Endothelial cell of umbilical vein (primary cell): ENCODE results near the gene PXMP2. TPM values are rescaled to one million over a fixed set of nuclear protein-coding genes. Genes with fewer than 3 reads are reported as not detected.

ENCODE experiments used
- BruUV-seq: library from RNA; stranded (reverse); fragments of 400-500 nt; replicated peaks from 2 replicates; lab custom pipeline; 2021; lab: Mats Ljungman, UMichigan
- CTCF ChIA-PET: fragments of 300-600, 350-600 bp; sonication (Branson Sonifier 250); formaldehyde crosslinking; loops from one replicate; lab custom pipeline; 2021; ENCODE audit warnings: antibody characterized with exemption, inconsistent platforms; lab: Charles Lee
- POLR2A ChIA-PET: fragments of 300-600, 350-600 bp; sonication (Branson Sonifier 250); formaldehyde crosslinking; loops from one replicate; lab custom pipeline; 2021; ENCODE audit warnings: antibody characterized with exemption, inconsistent platforms; lab: Charles Lee
- DNase-seq: peaks from one replicate; pipeline ENCODE4 v3.0.0-alpha.2; 2011; ENCODE audit warnings: low read depth, low spot score
- FAIRE-seq: peaks from 2 replicates; lab custom pipeline; 2011; peaks lifted over from hg19 to GRCh38; lab: Jason Lieb, UNC
- H2AFZ ChIP-seq: 2 replicates; pipeline ENCODE4 v1.6.0; 2012; ENCODE audit warnings: low read depth, low read length, control low read depth, inconsistent platforms
- H3K27ac ChIP-seq: 2 replicates; pipeline ENCODE4 v1.5.1; 2011; ENCODE audit warnings: low read depth, mild to moderate bottlenecking, control low read depth, low read length, moderate library complexity; ENCODE audit not compliant: insufficient read depth
- H3K27me3 ChIP-seq, 2 experiments: 2 replicates each; pipeline versions ENCODE4 v1.6.0 to v1.6.1; 2011; ENCODE audit warnings: low read length in 2 of 2, mixed read lengths in 1 of 2; ENCODE audit not compliant: control insufficient read depth in 2 of 2, insufficient read depth in 2 of 2
- H3K36me3 ChIP-seq, 2 experiments: 2 replicates in 1 of 2; 3 replicates in 1 of 2; pipeline ENCODE4 v1.5.1; 2011; ENCODE audit warnings: low read length in 2 of 2, mild to moderate bottlenecking in 1 of 2, moderate library complexity in 1 of 2; ENCODE audit not compliant: control insufficient read depth in 2 of 2, insufficient read depth in 2 of 2; ENCODE audit errors: extremely low read depth in 1 of 2
- H3K4me1 ChIP-seq: 3 replicates; pipeline ENCODE4 v1.5.1; 2011; ENCODE audit warnings: mild to moderate bottlenecking, low read length; ENCODE audit not compliant: control insufficient read depth, insufficient read depth; ENCODE audit errors: extremely low read depth
- H3K4me2 ChIP-seq: 2 replicates; pipeline ENCODE4 v1.6.1; 2011; ENCODE audit warnings: low read length, control low read depth, mixed read lengths; ENCODE audit not compliant: insufficient read depth
- H3K4me3 ChIP-seq, 3 experiments: fragments of 200-600 bp in 1 of 3; sonication (generic), shearing (Covaris generic) in 1 of 3; replicated peaks in 1 of 3; 2 replicates each; pipeline ENCODE4 v1.5.1; 2011 to 2016; ENCODE audit warnings: control low read depth in 3 of 3, low read length in 3 of 3, mild to moderate bottlenecking in 2 of 3, inconsistent platforms in 1 of 3, low read depth in 1 of 3, moderate library complexity in 1 of 3; ENCODE audit not compliant: insufficient read depth in 1 of 3
- H3K79me2 ChIP-seq: 2 replicates; pipeline ENCODE4 v1.6.0; 2012; ENCODE audit warnings: low read length, inconsistent platforms; ENCODE audit not compliant: control insufficient read depth, insufficient read depth
- H3K9ac ChIP-seq: replicated peaks from 2 replicates; pipeline ENCODE3; 2011; ENCODE audit warnings: low read length, control low read depth; ENCODE audit not compliant: insufficient read depth; ENCODE audit errors: extremely low read depth
- H3K9me1 ChIP-seq: replicated peaks from 3 replicates; pipeline ENCODE4 v1.6.0; 2011; ENCODE audit warnings: mild to moderate bottlenecking, low read length; ENCODE audit not compliant: control insufficient read depth, insufficient read depth; ENCODE audit errors: extremely low read depth
- H3K9me3 ChIP-seq: replicated peaks from 2 replicates; pipeline ENCODE4 v1.5.1; 2012; ENCODE audit warnings: low read length, inconsistent platforms; ENCODE audit not compliant: control insufficient read depth, insufficient read depth
- H4K20me1 ChIP-seq: replicated peaks from 2 replicates; pipeline ENCODE3; 2011; ENCODE audit warnings: mild to moderate bottlenecking, low read length; ENCODE audit not compliant: control insufficient read depth, insufficient read depth; ENCODE audit errors: extremely low read depth
- CTCF ChIP-seq, 2 donors: IDR thresholded peaks; 1 replicate in 1 of 2; 2 replicates in 1 of 2; pipeline ENCODE4 v1.5.1; 2011; ENCODE audit warnings: low read length in 2 of 2, mild to moderate bottlenecking in 2 of 2, moderate library complexity in 2 of 2, control low read depth in 1 of 2, inconsistent platforms in 1 of 2, low read depth in 1 of 2; ENCODE audit not compliant: insufficient read depth in 1 of 2; ENCODE audit errors: extremely low read depth in 1 of 2
- EZH2 ChIP-seq: IDR thresholded peaks from 2 replicates; pipeline ENCODE4 v1.6.1; 2012; ENCODE audit warnings: borderline replicate concordance, low read depth, mild to moderate bottlenecking, moderate library complexity, low read length, inconsistent platforms; ENCODE audit not compliant: severe bottlenecking
- FOS ChIP-seq: IDR thresholded peaks from 2 replicates; pipeline ENCODE4 v1.6.1; 2011; ENCODE audit warnings: mild to moderate bottlenecking, low read length, moderate library complexity, borderline replicate concordance; ENCODE audit not compliant: insufficient read depth
- GATA2 ChIP-seq: IDR thresholded peaks from 2 replicates; pipeline ENCODE4 v1.7.0; 2011; ENCODE audit warnings: low read depth, mild to moderate bottlenecking, moderate library complexity, mixed read lengths, low read length; ENCODE audit not compliant: insufficient read length, insufficient read depth
- JUN ChIP-seq: IDR thresholded peaks from 2 replicates; pipeline ENCODE4 v1.6.1; 2011; ENCODE audit warnings: borderline replicate concordance, low read depth; ENCODE audit not compliant: insufficient read length, insufficient read depth
- MAX ChIP-seq: IDR thresholded peaks from 2 replicates; pipeline ENCODE4 v1.6.1; 2011; ENCODE audit not compliant: insufficient read depth, insufficient read length
- MYC ChIP-seq: IDR thresholded peaks from one replicate; pipeline ENCODE4 v1.6.1; 2011; ENCODE audit warnings: mild to moderate bottlenecking, low read depth, low read length
- POLR2A ChIP-seq: IDR thresholded peaks from 2 replicates; pipeline ENCODE4 v1.6.1; 2012; ENCODE audit warnings: low read depth, mild to moderate bottlenecking, control low read depth, low read length
- POLR2AphosphoS5 ChIP-seq: IDR thresholded peaks from 2 replicates; pipeline ENCODE4 v1.6.1; 2012; ENCODE audit warnings: low read depth, mild to moderate bottlenecking, control low read depth, low read length, moderate library complexity; ENCODE audit not compliant: insufficient read depth
- dilution Hi-C: fragments of 300-500 bp; cut with MboI; formaldehyde crosslinking; loops from one replicate; pipeline ENCODE4 v1.15.0; 2019; ENCODE audit warnings: low sequenced_read_pairs; ENCODE audit not compliant: extremely low pct_ligation_motif_present
- intact Hi-C: fragments of 100-400 bp; cut with micrococcal nuclease; formaldehyde crosslinking; loops from one replicate; pipeline ENCODE4 v1.10.0; 2022
- polyA plus RNA-seq, 4 experiments: library from polyadenylated mRNA; depleted of rRNA in 3 of 4; stranded (reverse) in 3 of 4; unstranded in 1 of 4; fragments of >200 nt; gene quantifications; 2 replicates each; pipeline versions ENCODE4 v1.2.1 to v1.2.3, GENCODE V29; 2011 to 2012; ENCODE audit warnings: missing spikeins in 1 of 4
- small RNA-seq: library from RNA; depleted of rRNA; stranded (forward); fragments of <200 nt; gene quantifications from one replicate; pipeline ENCODE3, GENCODE V24; 2012; ENCODE audit warnings: low replicate concordance, low read depth; ENCODE audit not compliant: insufficient read depth, insufficient read length
- total RNA-seq: library from RNA; stranded (reverse); gene quantifications from 2 replicates; pipeline ENCODE4 v1.2.3, GENCODE V29; 2021

The PXMP2 gene
- total and polyA plus RNA-seq, 2 donors (not counting 3 experiments of a cell fraction or from before 2014, with no cell fraction given): 24.0 to 31.5 TPM

GRCh38 chr12:132754160-132754932 lies 67.0 kb downstream of the PXMP2 start:
- H3K9me3 ChIP-seq: no peaks in the 10 kb centered on the region
- dilution Hi-C loops: no loop called here
- no peak overlapping the region for H3K4me2 ChIP-seq
- H4K20me1 ChIP-seq: peaks cover 12% of the 10 kb centered on the region
- BruUV-seq: no TSS peak
- no peak for DNase-seq
- no peak overlapping the region for H3K4me3 ChIP-seq
- peaks cover 18 to 32% of the 10 kb centered on the region in 2 experiments for H3K36me3 ChIP-seq
- POLR2A ChIA-PET: no interaction called here
- no peak for FAIRE-seq
- no peaks in the 10 kb centered on the region for H3K9me1 ChIP-seq
- H3K4me1 ChIP-seq: no peaks in the 10 kb centered on the region
- H3K27me3 ChIP-seq: no peaks in the 10 kb centered on the region
- intact Hi-C loops: no loop called here
- H3K9ac ChIP-seq: no peak overlapping the region
- H2AFZ ChIP-seq: no peak overlapping the region
- CTCF ChIA-PET: no interaction called here
- H3K79me2 ChIP-seq: peaks cover 77% of the 10 kb centered on the region
- TF ChIP-seq POLR2A: no peak
- TF ChIP-seq POLR2AphosphoS5: no peak
- TF ChIP-seq EZH2: no peak
- TF ChIP-seq CTCF (IDR thresholded peaks at IDR 0.05; ENCODE audit: extremely low read depth in 1 of 2, insufficient read depth in 1 of 2, low read depth in 1 of 2, low read length in 2 of 2): no peak
- TF ChIP-seq JUN: no peak
- no peak for TF ChIP-seq MYC
- TF ChIP-seq GATA2: no peak
- no peak for TF ChIP-seq FOS
- no peak for TF ChIP-seq MAX
- no peak overlapping the region for H3K27ac ChIP-seq

Small RNAs within 50 kb of the gene (small RNA-seq; reads per million reads assigned to genes)
- gene RNA5SP379: not detected

Other genes starting within 250 kb of the PXMP2 start
- 75.5 and 79.8 TPM in 2 replicates for gene FBRSL1, start 197.4 kb upstream of the PXMP2 start, total RNA-seq
- gene FBRSL1, start 197.4 kb upstream of the PXMP2 start, polyA plus RNA-seq: 10.2 and 19.3 TPM in 2 replicates
- gene LRCOL1, start 77.0 kb upstream of the PXMP2 start, total RNA-seq: 1.2 TPM in 1 of 2 replicates, not detected in the other
- 1.1 and 1.5 TPM in 2 replicates for gene LRCOL1, start 77.0 kb upstream of the PXMP2 start, polyA plus RNA-seq
- gene P2RX2, start 68.8 kb upstream of the PXMP2 start, total RNA-seq: not detected in 2 replicates
- not detected in 2 replicates for gene P2RX2, start 68.8 kb upstream of the PXMP2 start, polyA plus RNA-seq
- 73.7 and 82.7 TPM in 2 replicates for gene POLE, start 245 bp upstream of the PXMP2 start, total RNA-seq
- gene POLE, start 245 bp upstream of the PXMP2 start, polyA plus RNA-seq: 22.9 and 27.5 TPM in 2 replicates
- gene PGAM5, start 23.3 kb downstream of the PXMP2 start, total RNA-seq: 45.7 and 52.8 TPM in 2 replicates
- gene PGAM5, start 23.3 kb downstream of the PXMP2 start, polyA plus RNA-seq: 23.1 and 34.1 TPM in 2 replicates
- gene ANKLE2, start 74.2 kb downstream of the PXMP2 start, total RNA-seq: 96.2 and 112 TPM in 2 replicates
- gene ANKLE2, start 74.2 kb downstream of the PXMP2 start, polyA plus RNA-seq: 72.9 and 75.8 TPM in 2 replicates
- 83.4 and 86.0 TPM in 2 replicates for gene GOLGA3, start 141.3 kb downstream of the PXMP2 start, total RNA-seq
- 15.9 and 18.4 TPM in 2 replicates for gene GOLGA3, start 141.3 kb downstream of the PXMP2 start, polyA plus RNA-seq
- gene CHFR, start 200.0 kb downstream of the PXMP2 start, total RNA-seq: 64.7 and 66.5 TPM in 2 replicates
- 45.4 and 57.0 TPM in 2 replicates for gene CHFR, start 200.0 kb downstream of the PXMP2 start, polyA plus RNA-seq